ENCODE measurements around the gene ROBO1. TPM values are rescaled to one million over a fixed set of nuclear protein-coding genes. Genes with fewer than 3 reads are reported as not detected.
"Not testable (repeated sequence)": the region's sequence is repeated elsewhere in the genome, so short reads cannot be mapped to it uniquely, and the experiment has no call there.

Gene ROBO1
- total and polyA plus RNA-seq, 12 donors = 6.4 to 144 (median 43.9) TPM

DNA sequence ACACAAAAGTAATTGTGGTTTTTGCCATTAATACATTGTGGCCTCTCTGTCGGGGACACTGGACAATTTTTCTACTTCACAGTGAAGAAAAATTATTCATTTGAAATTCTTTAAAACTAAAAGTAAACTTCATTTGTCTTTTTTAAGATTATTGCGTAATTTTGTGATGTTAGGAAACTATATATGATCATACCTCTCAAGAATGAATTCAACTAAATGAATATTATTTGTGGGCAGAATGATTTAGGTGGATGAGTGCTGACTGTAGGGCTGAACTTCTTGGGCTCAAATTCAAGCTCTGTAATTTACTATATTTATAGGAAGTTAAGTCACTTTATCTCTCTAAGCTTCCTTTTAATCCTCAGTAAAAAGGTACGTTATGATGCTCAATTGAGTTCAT lies 441.2 kb downstream of the ROBO1 start:
- TF ChIP-seq POLR2A (IDR thresholded peaks at IDR 0.05) (no peak), CTCF (IDR thresholded peaks at IDR 0.05) (no peak)
- Histone ChIP-seq H3K9me3 (replicated peaks in 1 of 3) (no peaks in the 10 kb centered on the region), H3K27ac (no peak overlapping the region), H3K4me3 (no peak overlapping the region), H3K27me3 (no peaks in the 10 kb centered on the region), H3K4me1 (replicated peaks in 1 of 2) (no peaks in the 10 kb centered on the region), H3K36me3 (replicated peaks in 1 of 2) (no peaks in the 10 kb centered on the region)
- intact Hi-C loops (cut with DNase I) = no loop called here
- DNase-seq = no peak
- 82 to 84% (median 83%) methylated on average over 3 of the region's 3 CpGs for WGBS, 4 donors

DNA sequence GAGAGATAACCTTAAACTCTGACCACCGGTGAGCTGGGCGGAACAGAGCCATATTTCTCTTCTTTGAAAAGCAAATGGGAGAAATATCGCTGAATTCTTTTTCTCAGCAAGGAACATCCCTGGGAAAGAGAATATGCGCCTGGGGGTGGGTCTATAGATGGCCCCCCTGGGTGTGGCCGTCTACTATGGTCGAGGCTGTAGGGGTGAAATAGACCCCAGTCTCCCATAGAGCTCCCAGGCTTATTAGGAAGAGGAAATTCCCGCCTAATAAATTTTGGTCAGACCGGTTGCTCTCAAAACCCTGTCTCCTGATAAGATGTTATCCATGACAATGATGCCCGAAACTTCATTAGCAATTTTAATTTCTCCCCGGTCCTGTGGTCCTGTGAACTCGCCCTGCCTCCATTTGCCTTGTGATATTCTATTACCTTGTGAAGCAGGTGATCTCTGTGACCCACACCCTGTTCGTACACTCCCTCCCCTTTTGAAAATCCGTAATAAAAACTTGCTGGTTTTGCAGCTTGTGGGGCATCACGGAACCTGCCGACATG lies 441.9 kb downstream of the ROBO1 start:
- H3K27ac ChIP-seq; intact Hi-C loops (cut with DNase I); H3K27me3 ChIP-seq; DNase-seq; H3K9me3 ChIP-seq (replicated peaks in 1 of 3); H3K4me1 ChIP-seq (replicated peaks in 1 of 2); H3K36me3 ChIP-seq (replicated peaks in 1 of 2); H3K4me3 ChIP-seq: not testable (repeated sequence)
- 57 to 81% (median 73%) methylated on average over 15 of the region's 15 CpGs for WGBS, 4 donors

DNA sequence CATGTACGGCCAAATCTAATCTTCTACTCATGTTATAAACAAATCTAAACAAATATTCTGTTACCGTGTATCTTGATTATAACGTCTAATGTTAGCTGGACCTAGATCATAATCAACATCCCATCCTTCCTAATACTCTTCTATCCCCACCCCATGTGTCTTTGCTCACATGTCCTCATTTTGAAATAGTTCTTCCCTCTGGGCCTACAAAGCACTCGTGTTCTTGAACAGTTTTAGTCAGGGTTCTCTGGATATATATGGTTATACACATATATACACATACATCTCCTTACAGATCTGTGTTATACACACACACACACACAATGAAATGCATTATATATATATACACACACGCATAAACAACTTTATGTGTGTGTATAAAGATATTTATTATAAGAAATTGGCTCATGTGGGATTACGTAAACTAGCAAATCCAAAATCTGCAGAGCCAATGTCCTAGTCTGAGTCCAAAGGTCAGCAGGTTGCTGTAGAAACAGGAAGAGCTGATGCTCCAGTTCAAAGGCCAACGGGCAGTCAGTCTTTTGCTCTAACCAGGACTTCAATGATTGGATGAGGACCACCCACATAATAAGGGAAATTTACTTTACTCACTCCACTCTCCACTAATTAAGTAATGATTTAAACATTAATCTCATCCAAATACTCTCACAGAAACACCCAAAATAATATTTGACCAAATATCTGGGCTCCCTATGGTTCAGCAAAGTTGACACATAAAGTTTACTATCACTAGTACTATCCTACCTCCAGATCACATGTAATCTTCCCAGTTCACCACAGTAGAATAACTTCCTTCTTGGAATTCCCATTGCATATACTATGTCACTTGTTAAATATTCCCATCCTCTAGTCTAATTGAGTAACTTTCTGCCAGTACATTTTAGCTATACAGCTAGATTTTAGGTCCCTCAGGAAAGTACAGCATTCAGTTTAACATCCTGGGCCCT lies 450.0 kb downstream of the ROBO1 start:
- 71 to 86% (median 78%) methylated on average over 7 of the region's 7 CpGs for WGBS, 4 donors
- H3K27ac ChIP-seq = no peak overlapping the region
- DNase-seq = no peak
- no peaks in the 10 kb centered on the region for H3K27me3 ChIP-seq
- H3K9me3 ChIP-seq (replicated peaks in 1 of 3) = no peaks in the 10 kb centered on the region
- intact Hi-C loops (cut with DNase I) = no loop called here
- TF ChIP-seq POLR2A (IDR thresholded peaks at IDR 0.05) = no peak
- TF ChIP-seq CTCF (IDR thresholded peaks at IDR 0.05) = no peak
- H3K4me3 ChIP-seq = no peak overlapping the region
- no peaks in the 10 kb centered on the region for H3K36me3 ChIP-seq (replicated peaks in 1 of 2)
- no peaks in the 10 kb centered on the region for H3K4me1 ChIP-seq (replicated peaks in 1 of 2)

GRCh38 chr3:79314962-79315361 lies 452.8 kb downstream of the ROBO1 start:
- no peaks in the 10 kb centered on the region for H3K4me1 ChIP-seq (replicated peaks in 1 of 2)
- 58 to 79% (median 62%) methylated on average over 2 of the region's 2 CpGs for WGBS, 4 donors
- H3K36me3 ChIP-seq (replicated peaks in 1 of 2) = no peaks in the 10 kb centered on the region
- H3K27me3 ChIP-seq = no peaks in the 10 kb centered on the region
- H3K9me3 ChIP-seq (replicated peaks in 1 of 3) = no peaks in the 10 kb centered on the region
- DNase-seq = no peak
- TF ChIP-seq CTCF (IDR thresholded peaks at IDR 0.05) (no peak), POLR2A (IDR thresholded peaks at IDR 0.05) (no peak)
- no peak overlapping the region for H3K27ac ChIP-seq
- H3K4me3 ChIP-seq = no peak overlapping the region
- intact Hi-C loops (cut with DNase I) = no loop called here
